ENCODE measurements around the gene B9D1.

Gene B9D1

GRCh38 chr17:19299866-19300265 is 62.7 kb downstream of the B9D1 start:
- Histone ChIP-seq H3K27ac (ENCODE audit: low read depth, low read length) (no peak overlapping the region), H3K4me3 (ENCODE audit: low read depth, low read length) (no peak overlapping the region), H3K79me2 (ENCODE audit: control insufficient read depth, insufficient read depth, low read length, unreplicated experiment) (no peaks in the 10 kb centered on the region), H3K4me1 (ENCODE audit: control insufficient read depth, insufficient read depth, low read length, unreplicated experiment) (peaks cover 7% of the 10 kb centered on the region), H2AFZ (ENCODE audit: low read length, unreplicated experiment) (no peak overlapping the region), H3K27me3 (ENCODE audit: insufficient read depth, low read length) (no peaks in the 10 kb centered on the region), H3K36me3 (ENCODE audit: insufficient read depth, low read length) (no peaks in the 10 kb centered on the region)

GRCh38 chr17:19299214-19299747 is 63.2 kb downstream of the B9D1 start:
- H3K79me2 ChIP-seq (ENCODE audit: control insufficient read depth, insufficient read depth, low read length, unreplicated experiment): no peaks in the 10 kb centered on the region

GRCh38 chr17:19298569-19299213 is 63.8 kb downstream of the B9D1 start:
- H3K79me2 ChIP-seq (ENCODE audit: control insufficient read depth, insufficient read depth, low read length, unreplicated experiment): no peaks in the 10 kb centered on the region
- H3K4me1 ChIP-seq (ENCODE audit: control insufficient read depth, insufficient read depth, low read length, unreplicated experiment): no peaks in the 10 kb centered on the region
- no peak overlapping the region for H3K27ac ChIP-seq (ENCODE audit: low read depth, low read length)
- no peaks in the 10 kb centered on the region for H3K27me3 ChIP-seq (ENCODE audit: insufficient read depth, low read length)
- H3K36me3 ChIP-seq (ENCODE audit: insufficient read depth, low read length): no peaks in the 10 kb centered on the region
- no peak overlapping the region for H3K4me3 ChIP-seq (ENCODE audit: low read depth, low read length)
- no peak overlapping the region for H2AFZ ChIP-seq (ENCODE audit: low read length, unreplicated experiment)

More at GRCh38 chr17:19299214-19299747, 63.2 kb downstream of the B9D1 start:
- Histone ChIP-seq H2AFZ (ENCODE audit: low read length, unreplicated experiment) (no peak overlapping the region), H3K4me3 (ENCODE audit: low read depth, low read length) (no peak overlapping the region), H3K27me3 (ENCODE audit: insufficient read depth, low read length) (no peaks in the 10 kb centered on the region), H3K36me3 (ENCODE audit: insufficient read depth, low read length) (no peaks in the 10 kb centered on the region), H3K4me1 (ENCODE audit: control insufficient read depth, insufficient read depth, low read length, unreplicated experiment) (peaks cover 3% of the 10 kb centered on the region), H3K27ac (ENCODE audit: low read depth, low read length) (no peak overlapping the region)

- Histone ChIP-seq H3K27ac (ENCODE audit: low read depth, low read length) (no peak overlapping the region), H3K79me2 (ENCODE audit: control insufficient read depth, insufficient read depth, low read length, unreplicated experiment) (no peaks in the 10 kb centered on the region), H3K4me1 (ENCODE audit: control insufficient read depth, insufficient read depth, low read length, unreplicated experiment) (no peaks in the 10 kb centered on the region)
Observed at GRCh38 chr17:19296786-19297778, 65.4 kb downstream of the B9D1 start.

GRCh38 chr17:19295473-19296135 is 66.9 kb downstream of the B9D1 start:
- H3K27ac ChIP-seq (ENCODE audit: low read depth, low read length): no peak overlapping the region
- no peaks in the 10 kb centered on the region for H3K4me1 ChIP-seq (ENCODE audit: control insufficient read depth, insufficient read depth, low read length, unreplicated experiment)
- H3K27me3 ChIP-seq (ENCODE audit: insufficient read depth, low read length): no peaks in the 10 kb centered on the region
- H3K4me3 ChIP-seq (ENCODE audit: low read depth, low read length): no peak overlapping the region
- no peaks in the 10 kb centered on the region for H3K79me2 ChIP-seq (ENCODE audit: control insufficient read depth, insufficient read depth, low read length, unreplicated experiment)
- H2AFZ ChIP-seq (ENCODE audit: low read length, unreplicated experiment): no peak overlapping the region
- H3K36me3 ChIP-seq (ENCODE audit: insufficient read depth, low read length): no peaks in the 10 kb centered on the region

More at GRCh38 chr17:19296786-19297778, 65.4 kb downstream of the B9D1 start:
- Histone ChIP-seq H3K4me3 (ENCODE audit: low read depth, low read length) (no peak overlapping the region), H3K27me3 (ENCODE audit: insufficient read depth, low read length) (no peaks in the 10 kb centered on the region), H3K36me3 (ENCODE audit: insufficient read depth, low read length) (no peaks in the 10 kb centered on the region), H2AFZ (ENCODE audit: low read length, unreplicated experiment) (no peak overlapping the region)

GRCh38 chr17:19294443-19294842 is 68.1 kb downstream of the B9D1 start:
- Histone ChIP-seq H3K36me3 (ENCODE audit: insufficient read depth, low read length) (no peaks in the 10 kb centered on the region), H3K79me2 (ENCODE audit: control insufficient read depth, insufficient read depth, low read length, unreplicated experiment) (no peaks in the 10 kb centered on the region), H3K4me1 (ENCODE audit: control insufficient read depth, insufficient read depth, low read length, unreplicated experiment) (no peaks in the 10 kb centered on the region), H3K27ac (ENCODE audit: low read depth, low read length) (no peak overlapping the region), H3K4me3 (ENCODE audit: low read depth, low read length) (no peak overlapping the region), H3K27me3 (ENCODE audit: insufficient read depth, low read length) (no peaks in the 10 kb centered on the region), H2AFZ (ENCODE audit: low read length, unreplicated experiment) (no peak overlapping the region)
